ENCODE measurements around the gene GOSR2.
"Not testable (repeated sequence)": the region's sequence is repeated elsewhere in the genome, so short reads cannot be mapped to it uniquely, and the experiment has no call there.

GOSR2 gene

DNA sequence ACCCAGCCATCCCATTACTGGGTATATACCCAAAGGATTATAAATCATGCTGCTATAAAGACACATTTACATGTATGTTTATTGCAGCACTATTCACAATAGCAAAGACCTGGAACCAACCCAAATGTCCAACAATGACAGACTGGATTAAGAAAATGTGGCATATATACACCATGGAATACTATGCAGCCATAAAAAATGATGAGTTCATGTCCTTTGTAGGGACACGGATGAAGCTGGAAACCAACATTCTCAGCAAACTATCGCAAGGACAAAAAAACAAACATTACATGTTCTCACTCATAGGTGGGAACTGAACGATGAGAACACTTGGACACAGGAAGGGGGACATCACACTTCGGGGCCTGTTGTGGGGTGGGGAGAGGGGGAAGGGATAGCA, 998 bp upstream of the GOSR2 start:
- DNase-seq; in situ Hi-C loops (cut with MboI; ENCODE audit: low pct_unique_long_range_greater_than_20kb, low sequenced_read_pairs): not testable (repeated sequence)

DNA sequence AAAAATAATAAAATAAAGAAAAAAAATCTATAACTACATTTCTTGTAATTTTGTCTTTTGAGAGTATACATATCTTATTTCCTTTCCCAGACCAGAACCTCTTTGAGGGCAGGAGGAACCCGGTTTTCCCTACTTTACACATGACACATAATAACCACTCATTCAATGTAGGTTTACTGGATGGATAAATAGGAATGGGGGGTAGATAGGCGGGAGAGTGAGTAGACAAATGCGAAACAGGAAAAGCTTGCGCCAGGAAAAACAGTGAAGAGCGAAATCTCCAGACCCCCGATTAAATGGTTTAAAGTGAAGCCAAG, 515 bp upstream of the GOSR2 start:
- no peak for DNase-seq
- in situ Hi-C loops (cut with MboI; ENCODE audit: low pct_unique_long_range_greater_than_20kb, low sequenced_read_pairs), result no loop called here

DNA sequence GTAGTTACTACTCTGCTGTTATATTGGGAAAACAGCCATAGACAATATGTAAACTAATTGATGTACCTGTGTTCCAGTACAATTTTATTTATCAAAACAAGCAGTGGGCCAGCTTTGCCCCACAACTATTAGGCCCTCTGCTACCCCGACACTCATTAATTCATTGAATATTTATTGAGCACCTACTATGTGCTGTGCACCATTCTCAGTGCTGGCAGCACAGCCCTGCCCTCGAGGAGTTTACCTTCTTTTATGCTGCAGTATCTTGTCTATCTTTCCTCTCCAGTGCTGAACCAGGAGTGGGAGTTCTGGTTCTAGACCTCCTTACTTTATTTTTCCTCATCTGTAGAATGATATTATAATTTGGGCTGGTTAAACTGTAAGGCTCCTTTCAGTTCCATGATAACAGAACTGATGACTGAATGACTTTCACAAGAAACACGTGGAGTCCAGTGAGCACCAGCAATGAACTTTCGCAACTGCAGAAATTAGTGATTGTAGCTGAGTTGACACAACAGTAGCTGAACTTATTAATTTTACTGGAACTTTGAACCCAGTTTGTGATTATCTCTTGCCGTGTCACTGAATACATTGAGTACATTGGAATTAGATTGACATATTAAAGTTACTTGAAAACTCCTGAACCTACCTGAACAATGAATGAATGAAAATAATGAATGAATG, 2.4 kb downstream of the GOSR2 start:
- in situ Hi-C loops (cut with MboI; ENCODE audit: low pct_unique_long_range_greater_than_20kb, low sequenced_read_pairs), result no loop called here
- DNase-seq, result no peak

DNA sequence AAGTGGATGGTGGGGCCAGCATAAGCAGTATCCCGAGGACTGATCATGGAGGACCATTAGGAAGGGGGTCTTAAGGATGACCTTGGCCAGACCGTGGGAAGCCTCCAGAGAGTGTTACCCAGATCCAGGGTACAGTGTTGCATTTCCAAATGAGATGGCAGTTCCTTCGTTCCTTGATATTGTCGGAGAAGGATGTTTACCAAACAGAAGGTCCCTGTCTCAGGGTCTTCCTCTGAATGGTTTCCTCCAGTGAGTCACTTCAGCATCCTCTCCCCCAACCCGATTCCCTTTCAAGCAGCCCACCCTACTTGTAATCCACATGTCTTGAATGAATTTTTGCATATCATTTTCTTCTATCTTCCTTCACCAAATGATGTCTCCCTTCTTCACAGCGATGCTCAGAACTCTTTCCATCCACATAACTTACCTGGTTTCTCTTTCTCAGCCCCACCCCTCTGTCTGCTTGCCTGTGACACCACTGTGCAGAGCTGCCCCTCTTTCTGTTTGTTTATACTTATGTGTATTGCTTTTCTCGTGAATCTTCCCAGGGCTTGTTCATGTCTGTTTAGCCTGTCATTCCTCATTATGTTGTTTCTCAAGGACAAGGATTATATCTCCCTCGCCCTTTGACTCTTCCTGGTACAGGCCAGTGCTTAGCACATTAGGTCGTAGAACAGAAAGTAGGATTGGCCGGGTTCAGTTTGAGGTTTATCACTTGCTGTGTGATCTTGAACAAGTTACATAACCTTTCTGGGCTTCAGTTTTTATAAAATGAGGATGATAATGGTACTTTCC, 5.7 kb downstream of the GOSR2 start:
- no peak for DNase-seq
- in situ Hi-C loops (cut with MboI; ENCODE audit: low pct_unique_long_range_greater_than_20kb, low sequenced_read_pairs), result no loop called here

DNA sequence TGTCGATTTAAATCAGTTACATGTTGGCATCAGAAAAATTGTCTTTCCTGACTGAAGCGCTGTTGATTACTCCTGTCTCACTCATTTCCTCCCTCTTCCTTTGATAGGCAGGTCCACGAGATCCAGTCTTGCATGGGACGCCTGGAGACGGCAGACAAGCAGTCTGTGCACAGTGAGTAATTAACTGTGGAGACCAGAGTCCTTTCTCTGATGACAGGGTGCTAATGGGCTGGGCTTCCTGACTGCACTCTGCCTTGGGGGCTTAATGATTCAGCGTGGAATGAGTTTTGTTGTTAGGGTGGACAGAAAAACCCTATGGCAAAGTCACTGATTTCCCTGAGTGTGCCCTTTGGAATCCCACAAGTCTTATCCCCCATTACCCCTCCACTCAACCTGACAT, 6.5 kb downstream of the GOSR2 start:
- DNase-seq, result no peak
- in situ Hi-C loops (cut with MboI; ENCODE audit: low pct_unique_long_range_greater_than_20kb, low sequenced_read_pairs), result no loop called here

DNA sequence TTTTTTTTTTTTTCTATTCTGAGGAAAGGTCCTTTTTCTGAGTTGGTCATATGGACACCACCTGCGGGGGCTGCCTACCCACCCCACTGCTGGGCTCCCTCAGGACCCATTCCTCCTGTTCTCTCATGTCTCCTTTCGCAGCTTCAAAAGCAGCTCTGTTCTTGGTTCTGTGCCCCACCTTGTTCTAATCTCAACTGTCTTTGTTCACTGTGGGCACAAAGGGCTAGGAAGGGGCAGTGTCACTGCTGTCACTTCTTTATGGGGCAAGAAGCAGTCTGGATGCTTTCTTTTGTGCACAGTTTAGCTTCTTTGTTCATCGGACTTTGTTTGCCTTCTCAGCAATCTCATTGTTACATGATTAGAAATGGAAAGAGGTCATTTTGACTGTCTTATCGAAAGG, 7.1 kb downstream of the GOSR2 start:
- in situ Hi-C loops (cut with MboI; ENCODE audit: low pct_unique_long_range_greater_than_20kb, low sequenced_read_pairs), result loop anchor here (10.0 kb wide), 1 partner anchor 75 kb away; the partner anchor contains the start of gene WNT9B
- DNase-seq, result no peak

DNA sequence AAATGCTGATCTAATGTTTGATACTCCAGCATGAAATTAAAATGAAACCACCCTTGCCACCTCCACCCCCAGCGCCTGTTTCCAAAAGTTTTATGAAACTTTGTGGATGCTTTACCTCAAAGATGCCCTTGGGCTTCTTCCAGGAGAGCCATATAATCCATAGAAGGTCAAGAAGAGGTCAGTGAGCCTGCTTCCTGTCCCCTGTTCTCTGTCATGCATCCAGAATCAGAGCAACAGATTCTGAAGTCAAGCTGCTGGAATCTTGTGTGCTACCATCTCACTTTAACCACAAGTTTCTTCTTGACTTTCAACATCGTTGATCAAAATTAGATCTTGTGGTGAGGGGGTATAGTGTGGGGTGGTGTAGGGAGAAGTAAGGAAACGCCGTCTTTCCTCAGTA, 8.6 kb downstream of the GOSR2 start:
- in situ Hi-C loops (cut with MboI; ENCODE audit: low pct_unique_long_range_greater_than_20kb, low sequenced_read_pairs), result loop anchor here (10.0 kb wide), 1 partner anchor 77 kb away; the partner anchor contains the start of gene WNT9B
- no peak for DNase-seq

DNA sequence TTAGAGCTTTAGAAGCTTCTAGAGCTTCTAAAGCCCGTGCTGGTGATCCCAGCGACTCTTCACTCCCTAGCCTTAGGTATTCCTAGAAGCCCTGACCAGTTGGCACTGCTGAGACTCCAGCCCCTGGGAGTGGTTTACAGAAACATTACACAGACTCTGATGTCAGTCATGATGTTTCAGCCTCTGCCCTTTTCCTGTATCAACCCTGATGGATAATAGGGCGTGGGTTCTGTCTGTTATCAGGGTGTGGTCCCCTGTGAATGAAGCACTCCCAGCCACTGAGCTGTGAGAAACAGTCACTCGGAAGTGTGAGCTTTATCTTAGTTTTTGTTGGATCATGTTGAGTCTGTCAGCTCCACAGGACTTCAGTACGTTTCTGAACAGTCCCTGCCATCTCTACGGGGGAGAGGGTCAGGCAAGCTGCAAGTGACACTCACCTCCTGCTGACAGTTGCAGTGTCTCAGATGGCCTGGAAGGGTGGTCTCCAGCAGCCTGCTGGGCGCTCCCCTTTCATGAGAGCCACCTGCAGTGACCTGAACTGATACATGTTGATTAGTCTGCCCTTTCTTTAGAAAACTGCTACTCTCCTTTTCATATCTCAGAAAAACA, 12.8 kb downstream of the GOSR2 start:
- no peak for DNase-seq
- in situ Hi-C loops (cut with MboI; ENCODE audit: low pct_unique_long_range_greater_than_20kb, low sequenced_read_pairs), result loop anchor here (10.0 kb wide), 1 partner anchor 81 kb away; the partner anchor contains the start of gene WNT9B

DNA sequence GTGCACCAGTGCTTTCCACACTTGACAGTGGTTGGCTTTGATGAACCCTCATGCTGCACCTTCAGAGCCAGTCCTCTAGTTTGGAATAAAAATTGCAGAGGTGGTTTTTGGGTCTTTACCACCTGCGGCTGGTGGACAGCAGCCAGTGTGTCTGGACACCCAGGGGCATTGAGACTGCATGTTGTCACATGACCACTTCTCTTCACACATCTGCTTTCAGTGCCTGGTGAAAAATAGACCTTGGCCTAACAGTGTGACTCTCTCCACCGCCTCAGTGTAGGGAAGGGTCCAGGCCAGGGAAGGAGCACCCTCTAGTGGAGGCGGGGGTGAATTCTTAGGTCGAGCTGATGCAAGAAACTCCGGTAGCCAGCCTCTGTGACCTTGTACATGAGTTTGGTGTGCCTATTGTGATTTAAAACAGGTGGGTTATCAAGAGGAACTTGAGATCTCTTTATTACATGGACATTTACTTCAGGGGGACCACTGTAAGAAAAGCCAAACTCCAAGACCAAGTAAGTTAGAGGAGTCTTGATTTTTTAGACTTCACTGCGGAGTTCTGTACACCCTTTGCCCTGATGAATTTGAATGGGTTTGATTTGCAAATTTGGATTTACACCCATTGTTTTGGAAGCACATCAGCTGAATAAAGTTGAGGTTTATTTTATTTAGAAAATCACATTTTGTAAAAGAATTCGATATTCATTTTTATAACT, 17.9 kb downstream of the GOSR2 start:
- DNase-seq, result peak; percentile 83
- in situ Hi-C loops (cut with MboI; ENCODE audit: low pct_unique_long_range_greater_than_20kb, low sequenced_read_pairs), result no loop called here

DNA sequence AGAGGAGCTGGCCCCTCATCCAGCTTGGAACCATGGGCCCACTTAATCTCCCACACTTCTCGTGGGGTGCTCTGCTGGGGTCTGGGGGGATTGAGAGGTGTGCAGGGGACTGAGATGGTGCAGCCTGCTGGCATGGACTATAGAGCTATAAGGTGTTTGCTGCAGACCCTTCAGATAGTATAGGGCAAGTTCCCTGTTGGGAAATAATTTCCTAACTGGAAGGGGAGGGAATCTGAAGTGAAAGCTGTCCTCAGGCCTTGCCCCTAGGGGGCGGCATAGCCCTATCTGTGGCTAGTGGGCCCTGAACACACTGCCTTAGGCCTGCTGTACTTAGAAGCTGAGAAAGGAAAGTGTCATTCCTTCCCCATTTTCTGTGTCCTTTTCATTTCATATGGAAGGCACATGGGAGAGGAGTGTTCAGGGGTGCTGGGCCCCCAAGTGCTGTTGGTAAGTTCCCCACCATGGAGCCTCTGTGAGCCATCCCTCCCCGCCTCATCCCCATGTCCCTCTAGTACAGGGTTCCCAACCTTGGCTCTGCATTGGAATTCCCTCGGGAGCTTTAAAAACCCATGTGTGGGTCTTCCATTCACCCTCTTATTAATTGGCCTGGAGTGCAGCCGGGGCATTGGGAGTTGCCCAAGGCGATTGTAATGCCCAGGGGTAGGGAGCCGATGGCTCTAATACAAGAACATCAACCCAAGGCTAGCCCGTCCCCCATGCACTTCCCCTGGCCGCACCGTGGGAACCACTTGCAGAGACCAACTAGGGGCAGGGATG, 19.7 kb downstream of the GOSR2 start:
- in situ Hi-C loops (cut with MboI; ENCODE audit: low pct_unique_long_range_greater_than_20kb, low sequenced_read_pairs), result no loop called here
- DNase-seq, result peak; percentile 78

DNA sequence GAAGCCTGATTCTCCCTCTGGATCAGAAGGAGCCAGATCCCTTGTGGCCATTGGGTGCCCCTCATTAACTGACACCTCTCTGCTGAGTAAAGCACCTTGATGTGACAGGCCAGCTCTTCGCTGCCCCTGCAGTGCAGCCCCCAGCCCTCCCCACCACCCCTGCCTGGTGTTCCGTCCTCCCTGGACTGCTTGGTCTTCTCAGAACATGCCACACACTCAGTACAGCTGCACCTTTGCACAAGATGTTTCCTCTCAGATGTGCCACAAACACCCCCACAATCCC, 20.2 kb downstream of the GOSR2 start:
- in situ Hi-C loops (cut with MboI; ENCODE audit: low pct_unique_long_range_greater_than_20kb, low sequenced_read_pairs), result no loop called here
- no peak for DNase-seq

DNA sequence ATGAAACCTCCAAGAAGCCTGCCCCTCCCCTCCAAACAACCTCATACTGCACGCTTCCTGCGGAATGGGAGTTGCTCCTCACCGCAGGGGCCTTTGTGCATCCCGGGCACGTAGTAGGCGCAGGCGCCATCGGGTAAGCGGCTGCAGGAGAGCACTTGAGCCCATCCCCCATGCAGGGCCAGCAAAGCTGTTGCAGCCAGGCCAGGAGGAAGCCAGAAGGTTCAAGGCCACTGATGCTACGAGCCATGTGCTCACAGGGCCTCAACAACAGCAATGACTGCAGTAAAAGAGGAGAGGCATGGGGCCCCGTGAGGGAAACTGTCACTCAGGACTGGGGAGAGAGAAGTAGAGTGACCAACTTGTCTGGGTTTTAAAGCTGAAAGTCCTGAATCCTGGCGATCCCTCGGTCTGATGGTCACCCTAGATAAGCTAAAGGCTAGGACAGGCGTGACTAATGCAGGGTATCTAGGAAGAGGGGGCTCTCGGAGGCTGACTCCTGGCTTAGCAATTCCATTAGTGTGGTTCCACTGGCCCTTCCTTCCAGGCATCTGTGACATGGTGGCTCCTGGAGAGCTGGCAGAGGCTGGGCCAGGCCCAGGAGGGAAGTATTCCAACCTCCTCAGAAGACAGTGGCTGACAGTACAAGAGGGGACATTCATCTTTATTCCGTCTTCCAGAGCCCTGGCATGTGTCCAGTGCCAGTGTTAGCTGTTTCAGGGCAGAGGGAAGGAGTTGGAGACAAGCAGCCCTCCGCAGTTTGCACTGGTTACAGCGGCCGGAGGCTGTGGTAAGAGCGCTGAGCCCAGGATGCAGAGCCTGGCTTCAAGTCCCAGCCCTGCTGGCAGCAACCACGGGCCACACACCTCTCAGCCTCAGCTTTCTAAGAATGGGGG, 20.8 kb downstream of the GOSR2 start:
- in situ Hi-C loops (cut with MboI; ENCODE audit: low pct_unique_long_range_greater_than_20kb, low sequenced_read_pairs), result no loop called here
- DNase-seq, result no peak

DNA sequence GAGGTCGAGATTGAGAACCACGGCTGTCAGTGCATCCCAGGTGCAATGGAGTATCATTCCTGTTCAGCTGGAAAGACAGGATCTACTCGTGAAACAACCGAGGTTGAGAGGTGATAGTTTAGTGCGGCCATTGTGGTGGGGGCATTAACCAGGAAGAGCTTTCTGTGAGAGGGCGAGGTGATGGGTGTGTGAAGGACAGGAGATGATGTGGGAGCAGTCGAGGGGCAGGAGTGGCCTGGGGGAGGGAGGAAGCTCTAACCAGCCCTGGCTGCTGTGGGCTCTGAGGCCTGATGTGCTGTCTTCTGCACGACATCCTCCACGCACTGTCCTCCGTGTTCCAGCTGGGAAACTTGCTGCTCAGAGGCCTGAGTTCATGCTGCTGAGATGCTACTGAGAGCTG, 22.0 kb downstream of the GOSR2 start:
- in situ Hi-C loops (cut with MboI; ENCODE audit: low pct_unique_long_range_greater_than_20kb, low sequenced_read_pairs), result no loop called here
- no peak for DNase-seq

DNA sequence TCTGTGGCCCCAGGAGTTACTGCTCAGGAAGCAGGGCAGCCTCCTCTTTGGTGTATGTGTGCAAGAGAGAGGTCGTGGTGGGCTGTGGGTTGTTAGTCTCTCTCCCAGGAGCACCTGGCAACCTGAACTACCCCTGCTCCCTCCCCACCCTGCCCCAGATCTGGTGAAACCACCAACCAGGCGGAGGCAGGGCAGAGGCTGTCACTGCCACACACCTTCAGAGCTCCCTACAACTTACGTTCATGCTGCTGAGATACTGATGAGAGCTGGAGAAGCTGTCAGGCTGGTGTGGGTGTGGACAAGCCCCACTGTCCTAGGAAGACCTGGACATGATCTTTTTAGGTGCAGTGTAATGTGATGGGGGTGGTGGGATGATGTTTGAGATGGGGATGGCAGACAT, 24.3 kb downstream of the GOSR2 start:
- in situ Hi-C loops (cut with MboI; ENCODE audit: low pct_unique_long_range_greater_than_20kb, low sequenced_read_pairs), result no loop called here

DNA sequence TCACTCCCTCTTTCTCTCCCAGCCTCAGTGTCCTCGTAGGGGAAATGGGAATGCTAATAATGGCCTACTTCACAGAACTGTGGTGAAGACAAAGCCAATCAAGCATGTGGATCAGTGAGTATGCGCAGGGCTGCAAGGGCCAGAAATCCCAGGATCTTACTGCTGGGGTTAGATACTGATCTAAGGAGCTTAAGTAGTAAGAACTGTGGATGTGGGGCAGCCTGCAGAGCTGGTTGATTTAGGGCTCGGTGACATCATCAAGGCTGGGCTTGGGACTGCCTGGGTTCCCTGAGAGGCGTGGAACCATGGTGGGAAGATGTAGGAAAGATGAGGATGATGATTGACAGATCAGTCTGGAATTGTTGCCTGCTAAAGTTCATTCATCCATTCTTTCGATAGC, 25.6 kb downstream of the GOSR2 start:
- no peak for DNase-seq
- in situ Hi-C loops (cut with MboI; ENCODE audit: low pct_unique_long_range_greater_than_20kb, low sequenced_read_pairs), result no loop called here

More for the DNA sequence above, 24.3 kb downstream of the GOSR2 start:
- no peak for DNase-seq

DNA sequence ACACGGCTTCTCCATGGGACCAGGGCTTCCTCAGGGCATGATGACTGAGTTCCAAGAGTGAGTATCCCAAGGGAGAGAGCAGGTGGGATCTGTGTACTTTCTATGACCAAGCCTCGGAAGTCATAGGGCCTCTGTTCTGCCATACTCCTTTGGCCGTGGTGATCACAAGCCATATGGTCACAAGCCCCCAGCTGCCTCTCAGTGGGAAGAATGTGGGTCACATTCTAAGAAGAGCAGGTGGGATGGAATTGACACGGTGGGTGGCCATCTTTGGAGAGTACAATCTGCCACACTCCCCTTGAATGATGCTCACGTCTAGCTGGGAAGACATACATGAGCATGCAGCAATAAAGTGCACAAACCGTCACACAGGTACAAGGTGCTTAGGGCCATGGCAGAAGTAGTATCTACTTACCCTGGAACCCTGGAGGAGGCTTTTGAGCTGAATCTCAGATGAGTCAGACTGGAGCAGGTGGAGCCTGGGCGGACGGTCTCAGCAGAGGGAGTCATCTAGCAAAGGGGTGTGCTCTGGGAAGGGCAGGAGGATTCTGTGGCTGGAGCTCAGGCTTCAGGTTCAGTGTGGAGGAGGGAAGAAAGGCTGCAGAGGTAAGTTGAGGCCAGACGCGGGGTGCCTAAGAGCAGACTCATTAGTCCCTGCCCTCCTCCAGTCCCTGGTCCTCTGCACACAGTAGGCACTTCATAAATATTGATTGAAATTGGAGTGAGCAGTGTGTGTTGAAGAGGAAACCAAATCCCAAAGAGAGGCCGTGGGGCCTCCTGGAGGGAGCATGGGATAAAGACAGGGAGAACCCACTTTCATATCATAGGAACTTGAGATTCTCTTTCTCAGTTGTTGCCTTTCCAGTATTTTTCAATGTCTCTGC, 26.6 kb downstream of the GOSR2 start:
- DNase-seq, result no peak
- in situ Hi-C loops (cut with MboI; ENCODE audit: low pct_unique_long_range_greater_than_20kb, low sequenced_read_pairs), result no loop called here

DNA sequence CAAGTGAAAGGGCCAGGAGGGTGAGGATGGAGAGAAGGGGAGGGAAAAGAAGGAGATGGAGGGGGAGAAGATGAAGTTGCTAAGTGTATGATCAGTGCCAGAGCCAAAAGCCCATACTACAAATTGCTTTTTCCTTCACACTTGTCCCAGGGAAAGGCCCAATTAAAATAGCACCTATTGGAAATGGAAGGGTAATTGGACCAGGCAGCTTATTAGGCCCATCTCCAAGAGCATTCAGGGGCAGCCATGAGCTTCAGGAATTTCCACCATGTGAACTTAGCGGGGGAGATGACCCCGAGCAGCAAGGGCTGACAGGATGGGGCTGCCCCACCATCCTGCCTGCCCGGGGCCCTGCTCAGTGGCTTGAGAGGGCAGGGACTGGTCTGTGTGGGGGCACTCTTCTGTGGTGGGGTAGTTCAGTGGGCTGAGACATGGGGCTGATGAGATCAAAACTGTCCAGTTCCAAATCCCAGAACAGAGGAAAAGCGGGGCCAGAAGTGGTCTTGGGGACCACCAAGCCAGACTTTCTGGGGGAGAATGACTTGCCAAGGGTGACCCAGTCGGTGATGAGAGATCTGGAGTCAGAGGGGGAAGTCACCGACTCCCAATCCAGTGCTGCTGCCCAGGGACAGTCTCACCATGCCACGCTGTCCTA, 27.5 kb downstream of the GOSR2 start:
- no peak for DNase-seq
- in situ Hi-C loops (cut with MboI; ENCODE audit: low pct_unique_long_range_greater_than_20kb, low sequenced_read_pairs), result no loop called here
